Stimulated activated CD4-positive, alpha-beta T cell treated with anti-CD3 and anti-CD28 coated beads, TNF-alpha, amount 100 ng/mL, for 48 hours (primary cell): ENCODE measurements around the gene LVRN.

Experiments
- DNase-seq, 3 donors: peaks; one replicate each; pipeline ENCODE4 v3.0.0-alpha.2; 2020; ENCODE audit warnings: low read depth in 3 of 3

The LVRN gene

DNA sequence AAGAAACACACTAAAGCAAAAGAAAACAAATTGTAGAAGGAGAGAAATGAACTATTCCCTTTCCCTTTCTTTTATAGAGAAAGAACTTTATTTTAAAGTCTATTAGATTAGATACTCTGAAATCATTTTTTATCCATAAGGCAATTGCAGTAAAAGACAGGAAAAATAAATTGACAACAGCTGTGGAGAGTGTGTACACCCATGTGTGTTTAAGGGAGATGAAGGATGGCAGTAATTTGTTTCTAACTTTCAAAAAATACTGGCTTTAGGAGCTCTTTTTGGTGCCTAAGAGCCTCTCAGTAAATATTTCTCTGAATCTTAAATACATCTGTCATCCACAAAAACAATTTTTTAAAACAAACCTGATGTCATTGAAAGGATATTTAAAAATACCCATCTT lies 51.7 kb downstream of the LVRN start:
- no peak for DNase-seq

DNA sequence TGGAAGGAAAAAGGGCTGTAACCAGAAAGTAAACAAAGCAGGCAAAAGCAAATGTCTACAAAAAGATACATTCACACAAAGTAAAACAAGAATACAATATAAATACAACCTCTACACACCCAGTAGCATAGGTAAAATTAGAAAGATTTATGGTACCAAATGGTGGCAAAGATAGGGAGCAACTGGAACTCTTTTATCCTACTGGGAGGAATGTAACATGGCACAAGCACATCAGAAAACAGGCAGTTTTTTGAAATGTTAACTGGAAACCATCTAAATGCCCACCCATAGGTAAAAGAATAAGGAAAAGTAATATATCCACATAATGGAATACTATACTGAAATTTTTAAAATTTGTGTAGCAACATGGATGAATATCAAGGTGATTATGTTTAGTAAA lies 61.3 kb downstream of the LVRN start:
- DNase-seq = no peak

DNA sequence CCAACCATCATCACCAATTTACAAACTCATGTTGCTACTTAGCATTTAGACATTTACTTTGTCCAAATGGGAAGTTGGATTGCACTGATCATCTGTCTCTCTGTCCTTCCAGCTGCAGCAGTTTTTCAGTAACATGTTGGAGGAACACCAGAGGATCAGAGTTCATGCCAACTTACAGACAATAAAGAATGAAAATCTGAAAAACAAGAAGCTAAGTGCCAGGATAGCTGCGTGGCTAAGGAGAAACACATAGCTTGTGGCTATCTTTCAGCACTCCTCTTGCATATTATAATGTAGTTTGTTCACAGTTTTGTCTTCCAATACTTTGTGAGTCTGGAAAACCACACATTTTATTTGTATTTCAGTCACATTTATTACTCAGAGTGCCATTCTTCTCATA lies 63.6 kb downstream of the LVRN start:
- DNase-seq = no peak

DNA sequence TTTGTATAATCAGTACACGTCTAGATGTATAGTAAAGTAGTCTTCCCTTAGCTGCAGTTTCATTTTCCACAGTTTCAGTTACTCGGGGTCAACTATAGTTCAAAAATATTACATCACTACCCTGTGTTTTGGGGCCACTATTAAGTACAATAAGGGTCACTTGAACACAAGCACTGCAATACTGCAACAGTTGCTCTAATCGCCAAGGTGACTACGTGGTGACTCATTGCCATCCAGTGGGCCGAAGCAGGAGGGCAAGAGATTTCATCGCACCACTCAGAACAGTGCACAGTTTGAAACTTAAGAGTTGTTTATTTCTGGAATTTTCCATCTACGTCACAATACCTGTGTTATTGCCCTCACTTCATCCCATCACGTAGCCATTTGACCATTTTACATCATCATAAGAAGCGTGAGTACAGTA lies 69.8 kb downstream of the LVRN start, which contains the start of gene ARL14EPL:
Gene ARL14EPL, plus strand, starts transcription at position 379 of the 424 bp plus-strand sequence. CDS start 18,994 bp downstream, outside the sequence.
- DNase-seq = peak in 1 of 3 donors; percentile 1

DNA sequence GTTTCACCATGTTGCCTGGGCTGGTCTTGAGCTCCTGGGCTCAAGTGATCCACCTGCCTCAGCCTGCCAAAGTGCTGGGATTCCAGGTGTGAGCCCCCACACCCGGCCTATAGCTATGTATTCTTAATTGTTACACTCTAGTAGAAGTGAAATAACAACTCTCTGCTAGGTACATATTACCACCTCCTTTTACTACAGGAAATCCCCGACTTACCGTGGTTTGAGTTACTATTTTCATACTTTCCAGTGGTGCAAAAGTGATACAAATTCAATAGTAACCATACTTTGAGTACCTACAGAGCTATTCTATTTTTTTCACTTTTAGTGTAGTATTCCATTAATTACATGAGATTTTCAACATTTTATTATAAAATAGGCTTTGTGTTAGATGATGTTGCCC lies 70.7 kb downstream of the LVRN start:
- DNase-seq = no peak

DNA sequence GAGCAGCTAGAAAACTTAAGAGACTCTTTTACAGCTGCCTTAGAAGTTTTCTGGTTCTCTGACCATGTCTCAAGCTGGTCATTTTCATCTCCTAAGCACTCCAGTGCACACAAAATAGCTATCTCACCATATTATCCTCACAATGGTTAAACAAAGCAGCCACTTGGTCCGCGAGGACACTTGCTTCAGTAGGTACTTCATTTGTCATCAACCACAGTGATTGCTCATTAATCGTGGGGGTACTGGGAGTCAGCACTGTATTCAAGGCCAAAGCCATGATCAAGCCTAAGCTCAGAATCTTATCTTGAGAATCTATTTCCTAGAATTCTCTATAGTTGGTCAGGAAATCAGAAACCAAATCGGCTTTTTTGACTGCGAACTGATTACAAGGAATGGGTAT lies 72.8 kb downstream of the LVRN start:
- DNase-seq = no peak

DNA sequence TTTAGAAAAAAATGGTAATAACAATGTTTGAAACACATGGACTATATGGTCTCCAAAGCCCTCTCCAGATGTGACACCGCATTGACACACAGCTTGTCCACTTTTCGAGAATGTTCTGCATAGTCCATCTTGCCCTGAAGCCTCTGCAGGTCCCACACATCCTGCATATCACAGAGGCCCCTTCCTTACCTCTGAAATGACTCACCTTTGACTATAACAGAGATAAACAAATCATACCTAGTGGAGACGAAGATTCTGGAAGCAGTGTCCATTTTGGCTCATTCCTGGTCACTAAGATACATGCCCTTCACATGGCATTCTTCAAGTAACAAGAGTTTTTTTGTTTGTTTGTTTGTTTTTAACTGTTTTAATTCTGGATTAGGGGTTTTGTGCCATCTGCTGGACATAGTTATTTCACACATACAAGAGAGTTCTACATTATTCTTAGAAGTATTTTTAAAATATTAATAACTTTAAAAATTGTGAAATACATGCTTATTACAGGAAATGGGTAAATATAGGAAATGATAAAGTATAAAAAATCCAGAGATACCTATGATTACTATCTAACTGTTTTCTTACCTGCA lies 75.1 kb downstream of the LVRN start:
- DNase-seq = no peak

DNA sequence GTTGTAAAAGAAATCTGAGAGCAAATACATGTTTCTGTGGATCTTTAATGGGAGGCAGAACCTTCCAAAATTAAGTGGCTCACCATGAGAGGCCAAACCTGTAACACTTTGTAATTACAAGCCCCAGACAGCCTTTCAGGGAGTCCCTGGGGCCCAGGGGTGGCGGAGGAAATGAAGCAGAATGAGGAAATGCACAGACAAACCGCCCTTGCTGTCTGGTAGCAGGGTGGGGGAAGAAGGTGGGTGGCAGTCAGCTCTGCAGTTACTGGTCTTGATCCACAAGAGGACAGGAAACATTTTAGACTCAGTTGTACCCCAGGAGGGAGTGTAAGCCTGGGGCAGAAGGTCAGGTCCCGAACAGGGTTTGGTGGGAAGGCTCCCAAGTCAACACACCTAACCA lies 76.5 kb downstream of the LVRN start:
- no peak for DNase-seq

DNA sequence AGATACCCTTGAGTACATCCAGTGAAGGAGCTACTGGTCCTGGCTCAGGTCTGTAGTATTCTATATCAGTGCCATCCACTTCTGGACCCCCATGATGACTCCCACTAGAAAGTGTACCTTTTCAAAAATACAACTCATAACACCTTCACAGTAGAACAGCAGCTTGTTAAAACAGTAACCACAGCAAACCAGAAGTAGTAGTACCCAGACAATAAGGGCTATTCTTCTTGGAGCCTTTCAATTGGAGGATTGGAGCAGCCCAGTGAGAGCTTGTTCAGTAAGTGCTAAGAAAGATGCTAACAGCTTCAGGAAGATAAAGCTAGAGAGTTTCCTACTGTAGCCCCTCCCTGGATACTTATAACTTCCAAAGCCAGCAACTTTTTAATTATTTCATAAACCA lies 80.1 kb downstream of the LVRN start:
- no peak for DNase-seq

DNA sequence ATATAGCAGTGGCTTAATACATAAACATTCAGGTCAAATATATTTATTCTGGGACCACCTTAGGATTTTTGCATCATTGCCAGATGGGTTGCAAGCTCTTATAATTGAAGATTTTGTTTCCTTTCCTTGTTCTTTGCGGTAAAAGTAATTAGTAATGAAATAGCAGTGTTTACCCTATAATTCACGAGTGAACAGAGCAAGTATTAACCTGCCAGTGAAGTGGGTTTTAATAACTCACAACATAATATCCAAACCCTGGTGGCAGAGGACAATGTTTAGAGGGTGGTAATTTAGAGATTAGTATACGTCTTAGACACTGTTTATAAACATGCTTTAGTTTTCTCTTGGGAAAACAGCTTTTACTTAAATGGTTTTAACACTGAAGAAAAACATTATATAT lies 81.8 kb downstream of the LVRN start:
- no peak for DNase-seq

DNA sequence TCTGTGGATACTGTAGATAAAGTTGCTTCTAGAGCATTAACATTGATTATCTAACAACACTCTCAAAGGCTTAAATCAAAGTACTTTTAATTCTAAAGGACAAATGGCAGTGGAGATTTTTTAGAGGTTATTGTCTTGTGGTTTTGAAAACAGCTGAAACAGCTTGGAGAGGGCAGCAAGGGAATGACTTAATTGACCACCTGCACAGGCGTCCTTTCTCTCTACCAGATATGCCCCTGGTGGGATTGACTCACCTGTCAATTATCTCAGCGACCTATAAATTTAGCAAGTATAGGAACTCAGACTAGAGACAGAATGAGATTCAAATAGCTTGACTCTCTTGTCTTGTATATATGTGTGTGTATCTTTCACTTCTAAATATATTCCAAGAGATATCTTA lies 83.5 kb downstream of the LVRN start:
- no peak for DNase-seq

DNA sequence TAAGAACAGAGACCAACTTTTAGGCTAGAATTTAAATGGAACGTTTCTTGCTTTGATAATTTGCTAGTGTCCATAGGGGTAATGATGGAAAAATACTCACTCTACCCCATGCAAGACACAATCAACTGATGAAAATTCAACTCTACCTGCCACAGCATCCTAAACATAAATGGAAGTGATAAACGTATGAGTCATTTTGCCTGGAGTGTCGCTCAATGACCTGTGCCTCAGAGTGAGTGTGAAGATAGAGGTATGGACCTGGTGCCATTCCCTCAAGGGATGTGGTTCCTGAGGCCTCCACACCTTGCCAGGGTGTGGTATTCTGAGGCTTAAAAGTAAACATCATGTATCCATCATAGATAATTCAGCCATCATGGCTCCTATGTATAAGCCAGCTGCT lies 84.0 kb downstream of the LVRN start:
- no peak for DNase-seq

DNA sequence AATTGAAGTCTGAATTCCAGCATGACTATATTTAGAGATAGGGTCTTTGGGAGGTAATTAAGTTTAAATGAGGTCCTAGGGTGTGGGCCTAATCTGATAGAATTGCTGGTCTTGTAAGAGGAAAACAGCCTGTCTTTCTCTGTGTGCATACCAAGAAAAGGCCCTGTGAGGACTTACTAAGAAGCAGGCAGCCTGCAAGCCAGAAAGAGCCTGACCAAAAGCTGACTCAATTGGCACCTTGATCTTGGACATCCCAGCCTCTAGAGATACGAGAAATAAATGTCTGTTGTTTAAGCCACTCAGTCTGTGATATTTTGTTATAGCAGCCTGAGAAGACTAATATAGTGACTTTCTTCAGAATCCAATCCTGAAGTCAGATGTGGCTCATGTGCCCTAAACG lies 84.5 kb downstream of the LVRN start:
- DNase-seq = no peak

DNA sequence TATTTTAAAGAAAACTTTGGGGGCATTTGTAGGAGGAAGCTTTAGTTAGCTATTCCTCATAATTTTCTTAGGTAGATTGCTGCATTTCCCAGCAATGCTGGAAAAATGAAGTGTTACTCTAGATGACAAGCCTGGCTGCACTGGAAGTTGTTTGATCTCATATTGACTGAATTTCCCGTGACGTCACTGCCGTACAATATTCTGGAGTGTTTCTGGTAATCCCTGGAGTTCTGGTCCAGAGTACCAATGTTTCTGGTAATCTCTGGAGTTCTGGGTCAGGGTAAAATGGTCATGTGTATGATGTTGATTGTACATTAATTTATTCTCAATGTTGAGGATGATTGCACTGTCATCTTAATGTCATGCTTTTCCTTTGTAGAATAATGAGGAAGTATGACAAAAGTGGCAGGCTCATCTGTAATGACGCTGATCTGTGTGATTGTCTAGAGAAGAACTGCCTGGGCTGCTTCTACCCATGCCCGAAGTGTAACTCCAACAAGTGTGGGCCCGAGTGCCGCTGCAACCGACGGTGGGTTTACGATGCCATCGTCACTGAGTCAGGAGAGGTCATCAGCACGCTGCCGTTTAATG lies 96.2 kb downstream of the LVRN start:
- no peak for DNase-seq

DNA sequence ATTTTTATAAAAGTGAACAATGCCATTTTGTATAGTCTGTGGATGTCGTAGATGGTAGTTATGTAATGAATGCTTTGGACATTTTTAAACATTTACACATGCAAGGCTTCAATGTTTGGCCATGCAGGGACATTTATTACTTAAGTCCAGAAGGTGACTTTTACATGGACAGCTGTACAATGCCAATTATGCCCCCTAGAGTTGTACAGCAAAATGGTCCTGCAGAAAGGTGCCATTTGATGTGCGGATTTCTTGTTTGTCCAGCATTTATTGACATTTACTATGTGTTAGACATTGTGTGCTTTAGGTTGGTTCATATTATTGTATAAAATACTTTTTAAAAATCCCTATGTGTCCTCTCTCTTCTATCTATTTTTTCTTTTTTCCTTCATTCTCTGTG lies 100.1 kb downstream of the LVRN start:
- no peak for DNase-seq

DNA sequence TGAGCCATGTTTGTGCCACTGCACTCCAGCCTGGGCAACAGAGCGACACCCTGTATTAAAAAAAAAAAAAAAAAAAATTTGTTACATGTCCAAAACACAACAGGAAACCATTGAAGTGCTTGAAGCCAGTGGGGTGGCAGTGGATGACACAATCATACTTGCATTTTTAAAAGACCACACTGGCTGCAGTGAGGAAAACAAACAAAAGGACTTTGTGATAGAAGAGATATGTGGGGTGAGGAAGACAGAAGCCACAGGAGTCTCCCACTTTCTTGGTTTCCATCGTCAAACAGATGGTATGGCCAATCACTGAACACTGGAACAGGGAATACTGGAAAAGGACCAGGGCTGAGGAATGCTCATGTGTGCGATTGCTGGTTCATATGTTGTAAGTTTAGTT lies 101.7 kb downstream of the LVRN start:
- DNase-seq = no peak

DNA sequence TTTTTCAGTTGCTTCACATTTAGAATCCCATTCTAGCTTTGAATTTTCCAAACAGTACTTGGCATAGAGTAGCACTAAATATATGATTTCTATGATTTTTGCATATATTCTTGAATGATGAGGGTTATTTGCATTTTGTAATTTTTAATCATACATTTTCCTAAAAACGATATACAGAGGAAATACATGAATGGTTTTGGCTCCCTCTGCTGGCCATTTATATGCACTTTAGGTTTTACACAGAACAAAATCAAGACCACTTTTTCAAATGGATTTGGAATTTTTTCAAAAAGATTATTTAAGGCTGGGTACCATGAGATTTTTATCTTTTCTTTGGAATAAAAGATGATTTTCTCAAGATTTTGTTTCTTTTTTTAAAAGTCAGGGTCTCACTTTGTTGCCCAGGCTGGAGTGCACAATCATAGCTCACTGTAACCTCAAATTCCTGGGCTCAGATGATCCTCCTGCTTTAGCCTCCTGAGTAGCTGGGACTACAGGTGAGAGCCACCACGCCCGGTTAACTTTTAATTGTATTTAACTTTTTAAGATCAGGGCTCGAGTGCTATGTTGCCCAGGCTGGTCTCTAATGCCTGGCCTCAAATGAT lies 105.9 kb downstream of the LVRN start:
- DNase-seq = peak in 1 of 3 donors; percentile 22

DNA sequence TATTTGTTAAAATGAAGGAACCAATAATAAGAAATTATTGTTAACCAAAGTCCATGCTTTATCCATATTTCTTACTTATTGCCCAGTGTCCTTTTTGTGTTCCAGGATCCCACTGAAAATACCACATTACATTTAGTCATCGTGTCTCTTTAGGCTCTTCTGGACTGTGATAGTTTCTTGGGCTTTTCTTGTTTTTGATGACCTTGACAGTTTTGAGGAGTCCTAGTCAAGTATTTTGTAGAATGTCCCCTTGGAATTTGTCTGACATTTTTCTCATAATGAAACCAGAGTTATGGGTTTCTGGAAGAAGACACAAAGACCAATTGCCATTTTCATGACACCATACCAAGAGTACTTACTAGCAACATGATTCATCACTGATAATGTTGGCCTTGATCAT lies 108.9 kb downstream of the LVRN start:
- DNase-seq = no peak

DNA sequence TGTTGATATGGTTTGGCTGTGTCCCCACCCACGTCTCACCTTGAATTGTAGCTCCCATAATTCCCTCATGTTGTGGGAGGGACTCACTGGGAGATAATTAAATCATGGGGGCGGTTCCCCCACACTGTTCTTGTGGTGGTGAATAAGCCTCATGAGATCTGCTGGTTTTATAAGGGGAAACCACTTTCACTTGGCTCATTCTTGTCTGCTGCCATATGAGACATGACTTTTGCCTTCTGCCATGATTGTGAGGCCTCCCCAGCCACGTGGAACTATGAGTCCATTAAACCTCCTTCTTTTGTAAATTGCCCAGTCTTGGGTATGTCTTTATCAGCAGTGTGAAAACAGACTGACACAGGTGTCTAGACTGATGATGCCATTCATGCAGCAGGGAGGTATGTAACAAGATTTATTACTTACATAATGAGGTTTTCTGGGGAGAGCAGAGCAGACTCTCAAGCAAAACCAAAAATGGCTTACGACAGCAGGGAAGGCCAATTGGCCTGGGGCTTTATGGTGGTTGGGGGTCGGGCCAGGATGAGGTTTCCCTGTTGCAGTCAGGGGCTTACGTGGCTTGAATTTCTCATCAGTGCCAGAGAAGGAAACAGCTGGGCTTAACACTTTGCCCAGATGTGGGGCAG lies 113.0 kb downstream of the LVRN start:
- DNase-seq = peak in 1 of 3 donors; percentile 2

DNA sequence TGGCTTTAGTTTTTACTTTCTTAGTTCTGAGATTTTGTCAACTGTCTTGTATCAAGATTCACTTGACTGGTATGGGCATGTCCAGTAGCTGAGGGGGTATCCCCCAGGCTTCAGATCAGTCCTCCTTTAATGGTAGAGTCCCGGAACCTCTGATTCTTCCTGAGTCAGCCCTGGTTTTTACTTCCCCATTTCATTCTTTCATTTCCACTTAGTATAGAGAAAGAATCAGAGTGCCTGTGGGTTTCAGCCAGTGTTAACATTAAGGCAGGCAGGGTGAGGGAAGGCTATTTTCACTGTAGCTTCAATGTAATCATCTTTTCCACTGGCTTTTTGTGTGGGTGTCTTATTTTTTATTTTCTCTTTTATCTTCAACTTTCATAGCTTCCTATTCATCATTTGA lies 114.2 kb downstream of the LVRN start:
- DNase-seq = peak in 1 of 3 donors; percentile 4
